Measurements from ENCODE around the gene UBA3.

The UBA3 gene

DNA sequence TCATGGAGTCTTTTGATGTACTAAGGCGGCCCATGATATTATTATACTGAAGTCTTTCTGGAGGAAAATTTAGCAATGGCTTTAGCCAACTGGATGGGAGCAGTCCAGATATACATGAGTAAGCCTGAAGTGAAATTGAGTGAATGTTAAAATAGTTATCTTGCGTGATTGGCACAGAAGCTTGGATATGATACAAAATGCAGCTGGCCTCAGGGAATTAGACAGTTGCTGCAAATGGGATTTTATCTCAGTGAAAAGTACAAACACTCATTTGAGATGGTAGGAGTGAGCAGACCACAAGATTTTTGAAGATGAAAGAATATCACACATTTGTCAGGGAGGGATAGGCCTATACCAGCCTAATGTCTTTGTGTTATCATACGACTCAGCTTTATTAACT lies 33.4 kb upstream of the UBA3 start:
- TF ChIP-seq, protein P1, sequence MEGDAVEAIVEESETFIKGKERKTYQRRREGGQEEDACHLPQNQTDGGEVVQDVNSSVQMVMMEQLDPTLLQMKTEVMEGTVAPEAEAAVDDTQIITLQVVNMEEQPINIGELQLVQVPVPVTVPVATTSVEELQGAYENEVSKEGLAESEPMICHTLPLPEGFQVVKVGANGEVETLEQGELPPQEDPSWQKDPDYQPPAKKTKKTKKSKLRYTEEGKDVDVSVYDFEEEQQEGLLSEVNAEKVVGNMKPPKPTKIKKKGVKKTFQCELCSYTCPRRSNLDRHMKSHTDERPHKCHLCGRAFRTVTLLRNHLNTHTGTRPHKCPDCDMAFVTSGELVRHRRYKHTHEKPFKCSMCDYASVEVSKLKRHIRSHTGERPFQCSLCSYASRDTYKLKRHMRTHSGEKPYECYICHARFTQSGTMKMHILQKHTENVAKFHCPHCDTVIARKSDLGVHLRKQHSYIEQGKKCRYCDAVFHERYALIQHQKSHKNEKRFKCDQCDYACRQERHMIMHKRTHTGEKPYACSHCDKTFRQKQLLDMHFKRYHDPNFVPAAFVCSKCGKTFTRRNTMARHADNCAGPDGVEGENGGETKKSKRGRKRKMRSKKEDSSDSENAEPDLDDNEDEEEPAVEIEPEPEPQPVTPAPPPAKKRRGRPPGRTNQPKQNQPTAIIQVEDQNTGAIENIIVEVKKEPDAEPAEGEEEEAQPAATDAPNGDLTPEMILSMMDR (IDR thresholded peaks at IDR 0.05; ENCODE audit: poor library complexity, severe bottlenecking) = no peak
- Histone ChIP-seq H3K27me3 (ENCODE audit: insufficient read depth, poor library complexity, severe bottlenecking) (no peaks in the 10 kb centered on the region), H3K27ac (ENCODE audit: poor library complexity, severe bottlenecking) (no peak overlapping the region), H3K9me3 (ENCODE audit: severe bottlenecking) (no peaks in the 10 kb centered on the region), H3K4me1 (ENCODE audit: insufficient read depth, poor library complexity, severe bottlenecking) (peaks cover 12% of the 10 kb centered on the region), H3K4me3 (ENCODE audit: severe bottlenecking) (no peak overlapping the region), H3K36me3 (ENCODE audit: low read depth) (no peaks in the 10 kb centered on the region)
- DNase-seq (ENCODE audit: low spot score) (no peak), ATAC-seq (ENCODE audit: low read depth) (no peak)

DNA sequence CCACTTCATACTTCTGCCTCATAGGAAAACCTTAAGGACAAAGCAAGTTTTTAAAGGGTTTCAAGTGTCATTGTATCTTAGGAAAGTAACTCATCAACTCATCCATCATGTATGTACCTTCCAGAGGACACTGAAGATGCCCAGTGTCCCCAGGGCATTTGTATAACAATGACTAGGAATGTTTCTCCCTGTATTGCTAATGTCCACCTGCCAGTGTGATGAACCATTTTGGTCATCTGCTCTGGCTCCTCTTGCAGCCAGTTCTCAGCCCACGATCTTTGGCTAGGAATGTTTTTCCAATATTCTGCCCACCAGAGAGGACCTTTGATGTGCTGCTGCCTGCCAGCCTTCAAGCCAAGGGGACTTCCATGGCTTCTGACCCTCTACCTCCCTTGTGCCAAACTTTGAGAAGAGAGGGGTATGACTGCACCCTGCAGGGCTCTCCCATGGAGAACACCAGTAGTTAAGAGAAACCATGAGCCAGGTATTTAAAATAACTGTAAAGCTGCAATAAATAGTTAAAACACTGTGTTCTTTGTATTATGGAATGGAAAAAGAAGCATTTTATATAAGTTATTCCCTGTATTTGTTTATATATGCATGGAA lies 30.9 kb upstream of the UBA3 start:
- H3K36me3 ChIP-seq (ENCODE audit: low read depth) = peaks cover 3% of the 10 kb centered on the region
- no peak overlapping the region for H3K4me3 ChIP-seq (ENCODE audit: severe bottlenecking)
- H3K27ac ChIP-seq (ENCODE audit: poor library complexity, severe bottlenecking) = no peak overlapping the region
- H3K4me1 ChIP-seq (ENCODE audit: insufficient read depth, poor library complexity, severe bottlenecking) = peaks cover 5% of the 10 kb centered on the region
- TF ChIP-seq, protein P1 (IDR thresholded peaks at IDR 0.05; ENCODE audit: poor library complexity, severe bottlenecking) = no peak
- no peaks in the 10 kb centered on the region for H3K27me3 ChIP-seq (ENCODE audit: insufficient read depth, poor library complexity, severe bottlenecking)
- ATAC-seq (ENCODE audit: low read depth) (no peak), DNase-seq (ENCODE audit: low spot score) (no peak)
- no peaks in the 10 kb centered on the region for H3K9me3 ChIP-seq (ENCODE audit: severe bottlenecking)

DNA sequence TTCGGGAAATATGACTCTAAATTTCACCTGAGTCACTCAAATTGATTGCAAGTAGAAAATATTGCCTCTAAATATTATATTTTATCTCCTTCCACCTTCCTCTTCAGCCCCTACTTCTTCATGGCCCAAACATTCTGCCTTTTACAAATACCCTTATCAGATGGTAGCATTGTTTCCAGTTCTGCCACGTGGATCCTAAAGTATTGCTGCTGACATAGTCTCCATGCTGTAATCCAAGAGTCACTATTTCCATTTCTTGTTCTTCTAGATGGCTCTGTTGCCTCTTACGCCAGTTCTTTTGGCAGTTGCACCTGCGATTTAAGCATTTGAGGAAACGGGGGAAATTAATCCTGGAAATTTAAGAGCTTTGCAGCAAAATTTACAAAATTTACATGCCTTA lies 28.6 kb upstream of the UBA3 start:
- H3K4me3 ChIP-seq (ENCODE audit: severe bottlenecking) = no peak overlapping the region
- TF ChIP-seq, protein P1 (IDR thresholded peaks at IDR 0.05; ENCODE audit: poor library complexity, severe bottlenecking) = no peak
- H3K36me3 ChIP-seq (ENCODE audit: low read depth) = peaks cover 24% of the 10 kb centered on the region
- no peaks in the 10 kb centered on the region for H3K9me3 ChIP-seq (ENCODE audit: severe bottlenecking)
- no peaks in the 10 kb centered on the region for H3K4me1 ChIP-seq (ENCODE audit: insufficient read depth, poor library complexity, severe bottlenecking)
- no peaks in the 10 kb centered on the region for H3K27me3 ChIP-seq (ENCODE audit: insufficient read depth, poor library complexity, severe bottlenecking)
- H3K27ac ChIP-seq (ENCODE audit: poor library complexity, severe bottlenecking) = no peak overlapping the region
- no peak for ATAC-seq (ENCODE audit: low read depth)
- DNase-seq (ENCODE audit: low spot score) = no peak

DNA sequence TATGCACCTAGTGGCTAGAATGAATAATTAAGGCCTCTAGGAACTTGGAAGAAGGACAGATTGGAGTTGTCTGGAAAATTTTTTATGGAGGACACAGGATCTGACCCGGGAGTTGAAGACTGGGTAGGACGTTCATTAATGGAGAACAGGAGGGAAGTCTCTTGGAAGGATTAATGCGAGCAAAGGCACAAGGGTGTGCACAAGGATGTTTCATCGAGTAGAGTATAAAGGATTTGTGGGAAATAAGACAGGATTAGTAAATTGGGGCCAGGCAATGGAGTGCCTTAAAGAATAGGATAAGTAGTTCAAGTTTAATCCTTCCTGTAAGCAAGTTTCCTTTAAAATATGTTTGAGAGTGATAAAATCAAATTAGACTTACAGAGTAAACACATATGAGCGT lies 27.7 kb upstream of the UBA3 start:
- ATAC-seq (ENCODE audit: low read depth) (no peak), DNase-seq (ENCODE audit: low spot score) (no peak)
- H3K9me3 ChIP-seq (ENCODE audit: severe bottlenecking) = no peaks in the 10 kb centered on the region
- H3K27ac ChIP-seq (ENCODE audit: poor library complexity, severe bottlenecking) = no peak overlapping the region
- no peaks in the 10 kb centered on the region for H3K27me3 ChIP-seq (ENCODE audit: insufficient read depth, poor library complexity, severe bottlenecking)
- peaks cover 33% of the 10 kb centered on the region for H3K36me3 ChIP-seq (ENCODE audit: low read depth)
- TF ChIP-seq, protein P1 (IDR thresholded peaks at IDR 0.05; ENCODE audit: poor library complexity, severe bottlenecking) = no peak
- H3K4me1 ChIP-seq (ENCODE audit: insufficient read depth, poor library complexity, severe bottlenecking) = no peaks in the 10 kb centered on the region
- H3K4me3 ChIP-seq (ENCODE audit: severe bottlenecking) = no peak overlapping the region

DNA sequence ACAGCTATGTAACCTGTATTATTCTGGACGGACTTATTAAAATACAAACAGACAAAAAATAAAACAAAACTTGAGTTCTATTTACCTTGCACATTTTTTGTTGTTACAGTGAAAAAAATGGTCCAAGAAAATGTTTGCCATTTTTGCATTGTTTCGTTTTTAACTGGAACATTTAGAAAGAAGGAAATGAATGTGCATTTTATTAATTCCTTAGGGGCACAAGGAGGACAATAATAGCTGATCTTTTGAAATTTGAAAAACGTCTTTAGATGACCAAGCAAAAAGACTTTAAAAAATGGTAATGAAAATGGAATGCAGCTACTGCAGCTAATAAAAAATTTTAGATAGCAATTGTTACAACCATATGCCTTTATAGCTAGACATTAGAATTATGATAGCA lies 25.2 kb upstream of the UBA3 start:
- Histone ChIP-seq H3K4me3 (ENCODE audit: severe bottlenecking) (no peak overlapping the region), H3K27ac (ENCODE audit: poor library complexity, severe bottlenecking) (no peak overlapping the region), H3K9me3 (ENCODE audit: severe bottlenecking) (no peaks in the 10 kb centered on the region), H3K36me3 (ENCODE audit: low read depth) (peaks cover 50% of the 10 kb centered on the region), H3K27me3 (ENCODE audit: insufficient read depth, poor library complexity, severe bottlenecking) (no peaks in the 10 kb centered on the region), H3K4me1 (ENCODE audit: insufficient read depth, poor library complexity, severe bottlenecking) (no peaks in the 10 kb centered on the region)
- no peak for DNase-seq (ENCODE audit: low spot score)
- no peak for ATAC-seq (ENCODE audit: low read depth)
- TF ChIP-seq, protein P1 (IDR thresholded peaks at IDR 0.05; ENCODE audit: poor library complexity, severe bottlenecking) = no peak
